ENCODE measurements around the gene MICAL2. TPM values are rescaled to one million over a fixed set of nuclear protein-coding genes. Genes with fewer than 3 reads are reported as not detected.

MICAL2 gene
- total and polyA plus RNA-seq, 2 of the 8 experiments (the other 6 are each of a cell fraction or from before 2014, with no cell fraction given), result 1.3 to 4.1 TPM

GRCh38 chr11:12264361-12264760 lies 154.0 kb downstream of the MICAL2 start (continued):
- TF ChIP-seq CHD7 (IDR thresholded peaks at IDR 0.05; ENCODE audit: insufficient replicate concordance, low read length) (no peak), MAFK (IDR thresholded peaks at IDR 0.05; ENCODE audit: low read depth, low read length) (no peak), YY1 (IDR thresholded peaks at IDR 0.05; ENCODE audit: low read depth, low read length) (no peak), ZNF274 (IDR thresholded peaks at IDR 0.05; ENCODE audit: borderline replicate concordance, extremely low read depth, low read length) (no peak), EGR1 (IDR thresholded peaks at IDR 0.05; ENCODE audit: borderline replicate concordance, low read depth, low read length) (no peak), POLR2AphosphoS5 (IDR thresholded peaks at IDR 0.05; ENCODE audit: low read depth, low read length) (no peak), BACH1 (IDR thresholded peaks at IDR 0.05; ENCODE audit: low read length) (no peak), TBP (IDR thresholded peaks at IDR 0.05; ENCODE audit: low read depth, low read length) (no peak)

Data from H1 (cell line).